Peyer's patch (tissue), 4 donors: ENCODE data around the gene MZB1.
"Not testable (repeated sequence)": the region's sequence is repeated elsewhere in the genome, so short reads cannot be mapped to it uniquely, and the experiment has no call there.

Experiments used
- POLR2A ChIP-seq, 2 donors: fragments of 450-650 bp; IDR thresholded peaks; one replicate each; pipeline ENCODE4 v1.5.1; 2017; ENCODE audit warnings: antibody characterized with exemption in 2 of 2, mild to moderate bottlenecking in 2 of 2, moderate library complexity in 2 of 2
- TF ChIP-seq, protein P1 (sequence below), 6 experiments: fragments of 450-650 bp in 4 of 6; fragments of 200-600 bp in 2 of 6; sonication (generic) in 1 of 6; IDR thresholded peaks; one replicate each; pipeline ENCODE4 v1.5.1; 2017 to 2019; ENCODE audit warnings: antibody characterized with exemption in 6 of 6, mild to moderate bottlenecking in 3 of 6, moderate library complexity in 1 of 6

GRCh38 chr5:139386956-139387355 is 2.8 kb downstream of the MZB1 start:
- TF ChIP-seq, protein P1, sequence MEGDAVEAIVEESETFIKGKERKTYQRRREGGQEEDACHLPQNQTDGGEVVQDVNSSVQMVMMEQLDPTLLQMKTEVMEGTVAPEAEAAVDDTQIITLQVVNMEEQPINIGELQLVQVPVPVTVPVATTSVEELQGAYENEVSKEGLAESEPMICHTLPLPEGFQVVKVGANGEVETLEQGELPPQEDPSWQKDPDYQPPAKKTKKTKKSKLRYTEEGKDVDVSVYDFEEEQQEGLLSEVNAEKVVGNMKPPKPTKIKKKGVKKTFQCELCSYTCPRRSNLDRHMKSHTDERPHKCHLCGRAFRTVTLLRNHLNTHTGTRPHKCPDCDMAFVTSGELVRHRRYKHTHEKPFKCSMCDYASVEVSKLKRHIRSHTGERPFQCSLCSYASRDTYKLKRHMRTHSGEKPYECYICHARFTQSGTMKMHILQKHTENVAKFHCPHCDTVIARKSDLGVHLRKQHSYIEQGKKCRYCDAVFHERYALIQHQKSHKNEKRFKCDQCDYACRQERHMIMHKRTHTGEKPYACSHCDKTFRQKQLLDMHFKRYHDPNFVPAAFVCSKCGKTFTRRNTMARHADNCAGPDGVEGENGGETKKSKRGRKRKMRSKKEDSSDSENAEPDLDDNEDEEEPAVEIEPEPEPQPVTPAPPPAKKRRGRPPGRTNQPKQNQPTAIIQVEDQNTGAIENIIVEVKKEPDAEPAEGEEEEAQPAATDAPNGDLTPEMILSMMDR (IDR thresholded peaks at IDR 0.05) = not testable (repeated sequence)
- not testable (repeated sequence) for TF ChIP-seq POLR2A (IDR thresholded peaks at IDR 0.05)
